ENCODE measurements around the gene C17orf50.

- TF ChIP-seq POLR2A (IDR thresholded peaks at IDR 0.05) = no peak
- TF ChIP-seq CTCF (IDR thresholded peaks at IDR 0.05) = no peak
- no peak for TF ChIP-seq POLR2AphosphoS5 (IDR thresholded peaks at IDR 0.05)
Measured at GRCh38 chr17:35784895-35785294, 24.2 kb downstream of the C17orf50 start.
